HepG2 (cell line): ENCODE data around the gene TMIGD2. TPM values are rescaled to one million over a fixed set of nuclear protein-coding genes. Genes with fewer than 3 reads are reported as not detected.
A peak's percentile ranks its signal among the peaks of the same experiment; 100 is the strongest.

ENCODE experiments used
- FOXM1 ChIP-seq: sonication (generic); formaldehyde crosslinking; IDR thresholded peaks from 2 replicates; pipeline ENCODE4 v1.5.0; 2020; ENCODE audit warnings: missing genetic modification reagents
- HOXA3 ChIP-seq: sonication (generic); formaldehyde crosslinking; IDR thresholded peaks from 2 replicates; pipeline ENCODE4 v1.5.0; 2020; ENCODE audit warnings: missing genetic modification reagents
- JDP2 ChIP-seq: sonication (generic); formaldehyde crosslinking; IDR thresholded peaks from 2 replicates; pipeline ENCODE4 v1.8.1; 2022; ENCODE audit warnings: missing genetic modification reagents, borderline replicate concordance
- KLF9 ChIP-seq: IDR thresholded peaks from 2 replicates; pipeline ENCODE4 v1.6.1; 2016; ENCODE audit warnings: low read depth
- MTF2 ChIP-seq: sonication (generic); formaldehyde crosslinking; IDR thresholded peaks from 2 replicates; pipeline ENCODE4 v1.5.0; 2020; ENCODE audit warnings: missing genetic modification reagents, borderline replicate concordance
- PHF5A ChIP-seq: IDR thresholded peaks from one replicate; pipeline ENCODE4 v1.6.1; 2018; ENCODE audit warnings: low read depth, missing genetic modification reagents; ENCODE audit not compliant: unreplicated experiment
- RXRB ChIP-seq: IDR thresholded peaks from 2 replicates; pipeline ENCODE4 v1.6.1; 2016; ENCODE audit warnings: borderline replicate concordance, missing genetic modification reagents, missing compliant biosample characterization
- SAP130 ChIP-seq: IDR thresholded peaks from 2 replicates; pipeline ENCODE4 v1.6.1; 2016; ENCODE audit warnings: low read depth
- TRIM22 ChIP-seq: fragments of 450-650 bp; IDR thresholded peaks from 2 replicates; pipeline ENCODE4 v1.6.1; 2017
- XRCC5 ChIP-seq: fragments of 200-400 bp; formaldehyde crosslinking; optimal IDR thresholded peaks from 2 replicates; pipeline ENCODE3; 2017; ENCODE audit warnings: mild to moderate bottlenecking, low read length
- ZNF224 ChIP-seq: sonication (generic); formaldehyde crosslinking; IDR thresholded peaks from 2 replicates; pipeline ENCODE4 v1.5.0; 2020; ENCODE audit warnings: mild to moderate bottlenecking, missing genetic modification reagents
- ZNF260 ChIP-seq: sonication (generic); formaldehyde crosslinking; IDR thresholded peaks from 2 replicates; pipeline ENCODE4 v1.4.0; 2020; ENCODE audit warnings: missing genetic modification reagents, low read depth, mild to moderate bottlenecking, borderline replicate concordance
- ZNF629 ChIP-seq: sonication (generic); formaldehyde crosslinking; conservative IDR thresholded peaks from 2 replicates; pipeline ENCODE4 v1.5.0; 2020; ENCODE audit warnings: missing genetic modification reagents
- ZSCAN21 ChIP-seq: sonication (generic); formaldehyde crosslinking; IDR thresholded peaks from 2 replicates; pipeline ENCODE4 v1.8.0; 2022; ENCODE audit warnings: mild to moderate bottlenecking, missing genetic modification reagents, moderate library complexity, borderline replicate concordance
- polyA plus RNA-seq, 8 experiments: library from polyadenylated mRNA; depleted of rRNA in 3 of 8; stranded (reverse) in 7 of 8; unstranded in 1 of 8; fragments of >200 nt; fragmentation: Illumina TruSeq in 4 of 8; extraction: Trizol in 4 of 8; gene quantifications; 2 replicates each; pipeline versions ENCODE4 v1.2.1 to v1.2.3, GENCODE V29; 2011 to 2016; ENCODE audit warnings: low read depth in 4 of 8, missing spikeins in 1 of 8, mixed read lengths in 1 of 8; ENCODE audit not compliant: insufficient read depth in 1 of 8
- total RNA-seq, 5 experiments: library from RNA; depleted of rRNA; stranded (reverse); fragments of >200 nt; fragmentation: Illumina TruSeq; extraction: Trizol; gene quantifications; 2 replicates each; pipeline ENCODE4 v1.2.3, GENCODE V29; 2016; ENCODE audit warnings: low read depth in 1 of 5
- TF ChIP-seq, protein P1 (sequence below): sonication (generic); formaldehyde crosslinking; IDR thresholded peaks from 2 replicates; pipeline ENCODE4 v1.4.0; 2020; ENCODE audit warnings: missing genetic modification reagents, borderline replicate concordance
- TF ChIP-seq, protein P2 (sequence below): sonication (generic); formaldehyde crosslinking; IDR thresholded peaks from 2 replicates; pipeline ENCODE4 v1.9.0; 2021; ENCODE audit warnings: missing genetic modification reagents, borderline replicate concordance
- TF ChIP-seq, protein P3 (sequence below): sonication (generic); formaldehyde crosslinking; IDR thresholded peaks from 2 replicates; pipeline ENCODE4 v1.9.0; 2021; ENCODE audit warnings: missing genetic modification reagents, mild to moderate bottlenecking, borderline replicate concordance

The TMIGD2 gene
- total and polyA plus RNA-seq, 2 of the 13 experiments (the other 11 are each of a cell fraction or from before 2014, with no cell fraction given): 0.11 to 1.0 TPM

- TF ChIP-seq, protein P1, sequence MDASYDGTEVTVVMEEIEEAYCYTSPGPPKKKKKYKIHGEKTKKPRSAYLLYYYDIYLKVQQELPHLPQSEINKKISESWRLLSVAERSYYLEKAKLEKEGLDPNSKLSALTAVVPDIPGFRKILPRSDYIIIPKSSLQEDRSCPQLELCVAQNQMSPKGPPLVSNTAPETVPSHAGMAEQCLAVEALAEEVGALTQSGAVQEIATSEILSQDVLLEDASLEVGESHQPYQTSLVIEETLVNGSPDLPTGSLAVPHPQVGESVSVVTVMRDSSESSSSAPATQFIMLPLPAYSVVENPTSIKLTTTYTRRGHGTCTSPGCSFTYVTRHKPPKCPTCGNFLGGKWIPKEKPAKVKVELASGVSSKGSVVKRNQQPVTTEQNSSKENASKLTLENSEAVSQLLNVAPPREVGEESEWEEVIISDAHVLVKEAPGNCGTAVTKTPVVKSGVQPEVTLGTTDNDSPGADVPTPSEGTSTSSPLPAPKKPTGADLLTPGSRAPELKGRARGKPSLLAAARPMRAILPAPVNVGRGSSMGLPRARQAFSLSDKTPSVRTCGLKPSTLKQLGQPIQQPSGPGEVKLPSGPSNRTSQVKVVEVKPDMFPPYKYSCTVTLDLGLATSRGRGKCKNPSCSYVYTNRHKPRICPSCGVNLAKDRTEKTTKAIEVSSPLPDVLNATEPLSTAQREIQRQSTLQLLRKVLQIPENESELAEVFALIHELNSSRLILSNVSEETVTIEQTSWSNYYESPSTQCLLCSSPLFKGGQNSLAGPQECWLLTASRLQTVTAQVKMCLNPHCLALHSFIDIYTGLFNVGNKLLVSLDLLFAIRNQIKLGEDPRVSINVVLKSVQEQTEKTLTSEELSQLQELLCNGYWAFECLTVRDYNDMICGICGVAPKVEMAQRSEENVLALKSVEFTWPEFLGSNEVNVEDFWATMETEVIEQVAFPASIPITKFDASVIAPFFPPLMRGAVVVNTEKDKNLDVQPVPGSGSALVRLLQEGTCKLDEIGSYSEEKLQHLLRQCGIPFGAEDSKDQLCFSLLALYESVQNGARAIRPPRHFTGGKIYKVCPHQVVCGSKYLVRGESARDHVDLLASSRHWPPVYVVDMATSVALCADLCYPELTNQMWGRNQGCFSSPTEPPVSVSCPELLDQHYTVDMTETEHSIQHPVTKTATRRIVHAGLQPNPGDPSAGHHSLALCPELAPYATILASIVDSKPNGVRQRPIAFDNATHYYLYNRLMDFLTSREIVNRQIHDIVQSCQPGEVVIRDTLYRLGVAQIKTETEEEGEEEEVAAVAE (CRISPR knock-in tag): 0 out of 2 replicates have a peak, but pooled peaks have one; percentile 82
- TF ChIP-seq KLF9: peak; percentile 75; the same call in 1 of the 2 replicates
- peak; percentile 88 for TF ChIP-seq SAP130 (CRISPR knock-in tag)
- peak; percentile 93; the same call in 1 of the 2 replicates for TF ChIP-seq ZNF224 (CRISPR knock-in tag)
- TF ChIP-seq, protein P2, sequence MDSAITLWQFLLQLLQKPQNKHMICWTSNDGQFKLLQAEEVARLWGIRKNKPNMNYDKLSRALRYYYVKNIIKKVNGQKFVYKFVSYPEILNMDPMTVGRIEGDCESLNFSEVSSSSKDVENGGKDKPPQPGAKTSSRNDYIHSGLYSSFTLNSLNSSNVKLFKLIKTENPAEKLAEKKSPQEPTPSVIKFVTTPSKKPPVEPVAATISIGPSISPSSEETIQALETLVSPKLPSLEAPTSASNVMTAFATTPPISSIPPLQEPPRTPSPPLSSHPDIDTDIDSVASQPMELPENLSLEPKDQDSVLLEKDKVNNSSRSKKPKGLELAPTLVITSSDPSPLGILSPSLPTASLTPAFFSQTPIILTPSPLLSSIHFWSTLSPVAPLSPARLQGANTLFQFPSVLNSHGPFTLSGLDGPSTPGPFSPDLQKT: no peak
- TF ChIP-seq, protein P3, sequence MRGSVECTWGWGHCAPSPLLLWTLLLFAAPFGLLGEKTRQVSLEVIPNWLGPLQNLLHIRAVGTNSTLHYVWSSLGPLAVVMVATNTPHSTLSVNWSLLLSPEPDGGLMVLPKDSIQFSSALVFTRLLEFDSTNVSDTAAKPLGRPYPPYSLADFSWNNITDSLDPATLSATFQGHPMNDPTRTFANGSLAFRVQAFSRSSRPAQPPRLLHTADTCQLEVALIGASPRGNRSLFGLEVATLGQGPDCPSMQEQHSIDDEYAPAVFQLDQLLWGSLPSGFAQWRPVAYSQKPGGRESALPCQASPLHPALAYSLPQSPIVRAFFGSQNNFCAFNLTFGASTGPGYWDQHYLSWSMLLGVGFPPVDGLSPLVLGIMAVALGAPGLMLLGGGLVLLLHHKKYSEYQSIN (CRISPR knock-in tag): no peak
- no peak for TF ChIP-seq TRIM22
- TF ChIP-seq PHF5A (CRISPR knock-in tag): peak; percentile 69
- TF ChIP-seq RXRB (CRISPR knock-in tag): peak; percentile 78; the same call in 1 of the 2 replicates
- no peak for TF ChIP-seq JDP2 (CRISPR knock-in tag)
- no peak for TF ChIP-seq ZNF629 (CRISPR knock-in tag)
- TF ChIP-seq FOXM1 (CRISPR knock-in tag): no peak
- peak; percentile 48; the same call in 1 of the 2 replicates for TF ChIP-seq ZSCAN21 (CRISPR knock-in tag)
- TF ChIP-seq XRCC5: peak; percentile 60
- TF ChIP-seq HOXA3 (CRISPR knock-in tag): peak; percentile 67; the same call in 1 of the 2 replicates
- no peak for TF ChIP-seq ZNF260 (CRISPR knock-in tag)
- TF ChIP-seq MTF2 (CRISPR knock-in tag): no peak
These were observed 40.6 kb upstream of the TMIGD2 start (continued) for GRCh38 chr19:4342615-4343369.
